WTC11 (cell line): Measurements from ENCODE around the gene AKR1A1. TPM values are rescaled to one million over a fixed set of nuclear protein-coding genes. Genes with fewer than 3 reads are reported as not detected.
A peak's percentile ranks its signal among the peaks of the same experiment; 100 is the strongest.

Experiments used
- ATAC-seq: fragments of 200-7000 bp; cut with Tn5 transposase; 2 replicates; pipeline ENCODE4 v1.10.0; 2021; ENCODE audit warnings: mild to moderate bottlenecking, moderate library complexity
- CTCF ChIA-PET: fragments of 300-600 bp; sonication (Branson Sonifier 250); formaldehyde crosslinking; loops from one replicate; lab custom pipeline; 2021; ENCODE audit warnings: antibody characterized with exemption; lab: Charles Lee
- POLR2A ChIA-PET: fragments of 350-600 bp; sonication (Branson Sonifier 250); formaldehyde crosslinking; loops from one replicate; lab custom pipeline; 2021; ENCODE audit warnings: antibody characterized with exemption; lab: Charles Lee
- DNase-seq: peaks from one replicate; pipeline ENCODE4 v3.0.0; 2021; ENCODE audit warnings: low spot score
- H3K27ac Mint-ChIP-seq: 2 replicates; pipeline ENCODE4 v1.8.0; 2021; ENCODE audit warnings: mixed read lengths
- H3K27me3 Mint-ChIP-seq: 2 replicates; pipeline ENCODE4 v1.8.0; 2021; ENCODE audit warnings: low read depth, mild to moderate bottlenecking, moderate library complexity, mixed read lengths
- H3K36me3 Mint-ChIP-seq: 2 replicates; pipeline ENCODE4 v1.8.0; 2021; ENCODE audit warnings: mixed read lengths
- H3K4me1 Mint-ChIP-seq: 2 replicates; pipeline ENCODE4 v1.8.0; 2022; ENCODE audit warnings: mixed read lengths
- H3K4me3 Mint-ChIP-seq: 2 replicates; pipeline ENCODE4 v1.8.0; 2021; ENCODE audit warnings: mild to moderate bottlenecking, moderate library complexity, mixed read lengths
- H3K9me3 Mint-ChIP-seq: 2 replicates; pipeline ENCODE4 v1.8.0; 2021; ENCODE audit warnings: mixed read lengths
- AFF4 ChIP-seq: sonication (generic); formaldehyde crosslinking; IDR thresholded peaks from 2 replicates; pipeline ENCODE4 v1.8.1; 2023; ENCODE audit warnings: mild to moderate bottlenecking, missing genetic modification reagents, borderline replicate concordance
- AR ChIP-seq: fragments of 250-450 bp; sonication (Bioruptor Pico); IDR thresholded peaks from 2 replicates; pipeline ENCODE4 v1.9.0; 2021; ENCODE audit warnings: mild to moderate bottlenecking
- ATF6 ChIP-seq: sonication (generic); formaldehyde crosslinking; IDR thresholded peaks from 2 replicates; pipeline ENCODE4 v1.8.1; 2023; ENCODE audit warnings: mild to moderate bottlenecking, missing genetic modification reagents
- CBFB ChIP-seq: sonication (generic); formaldehyde crosslinking; IDR thresholded peaks from 2 replicates; pipeline ENCODE4 v1.8.1; 2022; ENCODE audit warnings: mild to moderate bottlenecking, low read depth, missing genetic modification reagents
- ESRRA ChIP-seq: sonication (generic); formaldehyde crosslinking; IDR thresholded peaks from 2 replicates; pipeline ENCODE4 v1.8.1; 2022; ENCODE audit warnings: mild to moderate bottlenecking, missing genetic modification reagents, borderline replicate concordance
- FOXP1 ChIP-seq: sonication (generic); formaldehyde crosslinking; IDR thresholded peaks from 2 replicates; pipeline ENCODE4 v1.8.0; 2022; ENCODE audit warnings: missing genetic modification reagents, mild to moderate bottlenecking, moderate library complexity, borderline replicate concordance
- GABPB1 ChIP-seq: sonication (generic); formaldehyde crosslinking; IDR thresholded peaks from 2 replicates; pipeline ENCODE4 v1.8.1; 2023; ENCODE audit warnings: mild to moderate bottlenecking, missing genetic modification reagents
- OVOL2 ChIP-seq: fragments of 250-450 bp; sonication (Bioruptor Pico); IDR thresholded peaks from 2 replicates; pipeline ENCODE4 v1.9.0; 2021; ENCODE audit warnings: mild to moderate bottlenecking, borderline replicate concordance
- RELA ChIP-seq: sonication (generic); formaldehyde crosslinking; IDR thresholded peaks from 2 replicates; pipeline ENCODE4 v1.8.1; 2022; ENCODE audit warnings: missing genetic modification reagents, mild to moderate bottlenecking, borderline replicate concordance
- SMAD4 ChIP-seq: sonication (generic); formaldehyde crosslinking; IDR thresholded peaks from 2 replicates; pipeline ENCODE4 v1.8.0; 2022; ENCODE audit warnings: mild to moderate bottlenecking, missing genetic modification reagents
- TP53 ChIP-seq: sonication (generic); formaldehyde crosslinking; IDR thresholded peaks from 2 replicates; pipeline ENCODE4 v1.8.1; 2023; ENCODE audit warnings: mild to moderate bottlenecking, missing genetic modification reagents
- ZNF232 ChIP-seq: sonication (generic); formaldehyde crosslinking; IDR thresholded peaks from 2 replicates; pipeline ENCODE4 v1.8.0; 2022; ENCODE audit warnings: mild to moderate bottlenecking, missing genetic modification reagents
- ZNF263 ChIP-seq: sonication (generic); formaldehyde crosslinking; IDR thresholded peaks from 2 replicates; pipeline ENCODE4 v1.8.1; 2022; ENCODE audit warnings: low read depth, mild to moderate bottlenecking, moderate library complexity, missing genetic modification reagents
- total RNA-seq: library from RNA; stranded (reverse); gene quantifications from 3 replicates; pipeline ENCODE4 v1.2.3, GENCODE V29; 2021
- TF ChIP-seq, protein P1 (sequence below): sonication (generic); formaldehyde crosslinking; conservative IDR thresholded peaks from 2 replicates; pipeline ENCODE4 v1.8.1; 2023; ENCODE audit warnings: mild to moderate bottlenecking, low read depth, missing genetic modification reagents, moderate library complexity
- TF ChIP-seq, protein P2 (sequence below): sonication (generic); formaldehyde crosslinking; IDR thresholded peaks from 2 replicates; pipeline ENCODE4 v1.8.1; 2023; ENCODE audit warnings: mild to moderate bottlenecking, missing genetic modification reagents, moderate library complexity
- TF ChIP-seq, protein P3 (sequence below): sonication (generic); formaldehyde crosslinking; IDR thresholded peaks from 2 replicates; pipeline ENCODE4 v1.8.1; 2022; ENCODE audit warnings: missing genetic modification reagents, borderline replicate concordance

AKR1A1 gene
- total RNA-seq, 1 experiment from 2014 or later, result 338 TPM

- TF ChIP-seq, protein P1, sequence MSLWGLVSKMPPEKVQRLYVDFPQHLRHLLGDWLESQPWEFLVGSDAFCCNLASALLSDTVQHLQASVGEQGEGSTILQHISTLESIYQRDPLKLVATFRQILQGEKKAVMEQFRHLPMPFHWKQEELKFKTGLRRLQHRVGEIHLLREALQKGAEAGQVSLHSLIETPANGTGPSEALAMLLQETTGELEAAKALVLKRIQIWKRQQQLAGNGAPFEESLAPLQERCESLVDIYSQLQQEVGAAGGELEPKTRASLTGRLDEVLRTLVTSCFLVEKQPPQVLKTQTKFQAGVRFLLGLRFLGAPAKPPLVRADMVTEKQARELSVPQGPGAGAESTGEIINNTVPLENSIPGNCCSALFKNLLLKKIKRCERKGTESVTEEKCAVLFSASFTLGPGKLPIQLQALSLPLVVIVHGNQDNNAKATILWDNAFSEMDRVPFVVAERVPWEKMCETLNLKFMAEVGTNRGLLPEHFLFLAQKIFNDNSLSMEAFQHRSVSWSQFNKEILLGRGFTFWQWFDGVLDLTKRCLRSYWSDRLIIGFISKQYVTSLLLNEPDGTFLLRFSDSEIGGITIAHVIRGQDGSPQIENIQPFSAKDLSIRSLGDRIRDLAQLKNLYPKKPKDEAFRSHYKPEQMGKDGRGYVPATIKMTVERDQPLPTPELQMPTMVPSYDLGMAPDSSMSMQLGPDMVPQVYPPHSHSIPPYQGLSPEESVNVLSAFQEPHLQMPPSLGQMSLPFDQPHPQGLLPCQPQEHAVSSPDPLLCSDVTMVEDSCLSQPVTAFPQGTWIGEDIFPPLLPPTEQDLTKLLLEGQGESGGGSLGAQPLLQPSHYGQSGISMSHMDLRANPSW, result no peak
- TF ChIP-seq AFF4 (CRISPR knock-in tag), result no peak
- TF ChIP-seq ATF6 (CRISPR knock-in tag), result no peak
- no peak for TF ChIP-seq ZNF232 (CRISPR knock-in tag)
Measured at GRCh38 chr1:45554198-45554597, 3.6 kb downstream of the AKR1A1 start (continued).

- Mint-ChIP-seq H3K4me3 (no peak overlapping the region), H3K27me3 (no peaks in the 10 kb centered on the region), H3K9me3 (no peaks in the 10 kb centered on the region), H3K27ac (peak overlapping the region; percentile 93), H3K4me1 (peaks cover 10% of the 10 kb centered on the region), H3K36me3 (peaks cover 48% of the 10 kb centered on the region)
- TF ChIP-seq AR (CRISPR knock-in tag) (no peak), TP53 (CRISPR knock-in tag) (no peak), SMAD4 (CRISPR knock-in tag) (no peak), RELA (CRISPR knock-in tag) (no peak)
- TF ChIP-seq, protein P2, sequence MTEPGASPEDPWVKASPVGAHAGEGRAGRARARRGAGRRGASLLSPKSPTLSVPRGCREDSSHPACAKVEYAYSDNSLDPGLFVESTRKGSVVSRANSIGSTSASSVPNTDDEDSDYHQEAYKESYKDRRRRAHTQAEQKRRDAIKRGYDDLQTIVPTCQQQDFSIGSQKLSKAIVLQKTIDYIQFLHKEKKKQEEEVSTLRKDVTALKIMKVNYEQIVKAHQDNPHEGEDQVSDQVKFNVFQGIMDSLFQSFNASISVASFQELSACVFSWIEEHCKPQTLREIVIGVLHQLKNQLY (CRISPR knock-in tag), result no peak
- ChIA-PET POLR2A (interaction anchor here (0.6 kb wide), 1 partner anchor 63 kb away, joined by 5 read pairs; no protein-coding TSS in a partner anchor), CTCF (interaction anchor here (0.6 to 1.6 kb wide), 3 partner anchors 13 to 203 kb away, joined by 3 to 7 read pairs (median 3); partner anchors contain the start of genes CCDC163 and MMACHC)
- DNase-seq (no peak), ATAC-seq (0 out of 2 replicates have a peak, but pooled peaks have one; percentile 34)
Measured at GRCh38 chr1:45557422-45557944, 6.9 kb downstream of the AKR1A1 start.

GRCh38 chr1:45563843-45564242 lies 13.2 kb downstream of the AKR1A1 start:
- H3K27ac Mint-ChIP-seq, result 0 out of 2 replicates have a peak overlapping the region, but pooled peaks have one; percentile 19
- CTCF ChIA-PET, result no interaction called here

More at GRCh38 chr1:45563843-45564242, 13.2 kb downstream of the AKR1A1 start:
- H3K36me3 Mint-ChIP-seq, result peaks cover 70% of the 10 kb centered on the region
- 0 out of 2 replicates have a peak, but pooled peaks cover 1% of the 10 kb centered on the region for H3K4me1 Mint-ChIP-seq
- no peak overlapping the region for H3K4me3 Mint-ChIP-seq
- DNase-seq (no peak), ATAC-seq (no peak)
- H3K9me3 Mint-ChIP-seq, result no peaks in the 10 kb centered on the region
- TF ChIP-seq, protein P3, sequence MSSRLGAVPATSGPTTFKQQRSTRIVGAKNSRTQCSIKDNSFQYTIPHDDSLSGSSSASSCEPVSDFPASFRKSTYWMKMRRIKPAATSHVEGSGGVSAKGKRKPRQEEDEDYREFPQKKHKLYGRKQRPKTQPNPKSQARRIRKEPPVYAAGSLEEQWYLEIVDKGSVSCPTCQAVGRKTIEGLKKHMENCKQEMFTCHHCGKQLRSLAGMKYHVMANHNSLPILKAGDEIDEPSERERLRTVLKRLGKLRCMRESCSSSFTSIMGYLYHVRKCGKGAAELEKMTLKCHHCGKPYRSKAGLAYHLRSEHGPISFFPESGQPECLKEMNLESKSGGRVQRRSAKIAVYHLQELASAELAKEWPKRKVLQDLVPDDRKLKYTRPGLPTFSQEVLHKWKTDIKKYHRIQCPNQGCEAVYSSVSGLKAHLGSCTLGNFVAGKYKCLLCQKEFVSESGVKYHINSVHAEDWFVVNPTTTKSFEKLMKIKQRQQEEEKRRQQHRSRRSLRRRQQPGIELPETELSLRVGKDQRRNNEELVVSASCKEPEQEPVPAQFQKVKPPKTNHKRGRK (CRISPR knock-in tag), result no peak
- TF ChIP-seq ZNF263 (CRISPR knock-in tag) (no peak), CBFB (CRISPR knock-in tag) (no peak), OVOL2 (no peak), GABPB1 (CRISPR knock-in tag) (no peak), ESRRA (CRISPR knock-in tag) (no peak), FOXP1 (CRISPR knock-in tag) (no peak)
- no peaks in the 10 kb centered on the region for H3K27me3 Mint-ChIP-seq
- POLR2A ChIA-PET, result no interaction called here
